Renal cortical epithelial cell (primary cell): ENCODE results near the gene KCNMA1. TPM values are rescaled to one million over a fixed set of nuclear protein-coding genes. Genes with fewer than 3 reads are reported as not detected.

Source experiments
- DNase-seq: peaks from one replicate; pipeline ENCODE4 v3.0.0-alpha.2; 2011; ENCODE audit warnings: low read depth
- total RNA-seq: library from RNA; depleted of rRNA; stranded (reverse); fragments of >200 nt; gene quantifications from 2 replicates; pipeline ENCODE4 v1.2.3, GENCODE V29; 2014

Gene KCNMA1
- total RNA-seq, 1 donor from 2014 or later: 12.9 TPM

DNA sequence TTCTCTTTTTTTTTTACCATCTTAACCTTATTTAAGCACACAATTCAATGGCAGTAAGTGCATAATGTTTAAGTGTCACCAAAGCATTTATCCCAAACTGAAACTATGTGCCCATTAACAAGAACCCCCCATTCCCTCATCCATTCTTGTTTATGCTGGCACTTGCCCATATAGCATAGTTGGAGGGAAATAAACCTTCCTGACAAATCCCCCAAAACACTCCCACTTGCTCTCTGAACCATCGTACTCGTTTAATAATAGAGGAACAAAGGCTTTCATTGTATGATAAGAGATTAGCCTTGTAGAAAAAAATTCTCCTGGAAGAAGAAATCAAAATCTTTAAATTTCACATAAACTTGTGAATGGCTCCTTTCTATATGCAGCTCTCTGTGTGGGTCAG lies 26.4 kb upstream of the KCNMA1 start:
- no peak for DNase-seq

DNA sequence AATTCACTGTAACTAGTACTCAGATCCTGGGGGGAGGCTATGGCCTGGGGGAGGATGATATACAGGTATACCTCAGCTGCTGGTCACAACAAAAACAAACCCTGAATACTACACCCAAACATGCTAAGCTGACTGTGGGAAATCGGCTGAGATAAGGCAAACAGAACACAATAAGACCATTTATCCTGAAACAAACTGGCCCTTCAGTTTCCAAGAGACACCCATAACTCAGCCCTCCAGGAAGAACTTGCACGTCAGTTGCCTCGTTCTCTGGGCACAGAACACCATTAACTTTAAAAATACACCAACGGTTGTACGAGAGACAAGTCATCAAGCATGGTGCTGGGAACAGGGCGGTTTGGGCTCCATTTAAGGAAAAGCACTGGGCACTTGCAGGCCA lies 24.1 kb upstream of the KCNMA1 start:
- no peak for DNase-seq

DNA sequence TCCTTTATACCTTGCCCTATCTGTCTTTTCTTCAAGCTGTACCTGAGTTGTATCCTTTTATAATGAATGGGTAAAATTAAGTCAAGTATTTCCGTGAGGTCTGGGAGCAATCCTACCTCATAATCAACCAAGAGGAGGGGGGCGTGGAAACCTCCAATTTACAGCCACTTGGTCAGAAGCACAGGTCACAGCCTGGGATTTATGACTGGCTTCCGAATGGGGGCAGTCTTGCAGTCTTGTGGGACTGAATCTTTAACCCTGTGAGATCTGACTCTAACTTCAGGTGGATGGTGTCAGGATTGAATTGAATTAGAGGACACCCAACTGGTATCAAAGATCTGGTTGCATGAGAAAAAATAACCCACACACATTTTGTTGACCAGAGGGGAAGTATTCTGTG lies 23.5 kb upstream of the KCNMA1 start:
- no peak for DNase-seq

DNA sequence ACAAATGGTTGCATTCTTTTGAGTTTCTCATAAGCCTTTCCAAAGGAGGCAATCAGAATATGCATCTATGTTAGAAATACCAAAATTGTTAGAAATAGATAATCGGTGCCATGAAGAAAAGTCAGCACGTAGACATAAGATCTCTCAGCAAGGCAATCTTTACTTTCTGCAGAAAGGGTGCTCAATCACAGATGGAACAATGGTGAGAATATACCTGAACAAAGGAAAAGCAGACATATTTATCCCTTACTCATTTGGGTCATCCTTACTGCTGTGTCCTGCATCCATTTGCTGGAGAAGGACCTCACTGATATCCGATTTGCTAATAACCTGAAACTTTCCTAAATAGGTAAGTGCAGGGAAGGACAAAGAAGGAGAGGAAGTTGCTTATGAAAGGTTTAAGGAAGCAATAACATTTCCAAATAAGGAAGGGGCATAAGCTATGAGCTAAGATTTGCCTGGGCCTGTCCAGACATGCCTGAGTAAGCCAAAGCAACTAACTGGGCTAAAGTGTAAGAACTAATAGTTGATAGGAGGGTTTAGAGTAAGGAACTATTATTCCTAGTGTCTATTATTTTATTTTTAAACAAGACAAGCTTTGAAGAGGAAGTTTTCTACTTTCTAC lies 21.6 kb upstream of the KCNMA1 start:
- DNase-seq: peak; percentile 17

- no peak for DNase-seq
These were observed 15.6 kb upstream of the KCNMA1 start for GRCh38 chr10:77653210-77653609.

DNA sequence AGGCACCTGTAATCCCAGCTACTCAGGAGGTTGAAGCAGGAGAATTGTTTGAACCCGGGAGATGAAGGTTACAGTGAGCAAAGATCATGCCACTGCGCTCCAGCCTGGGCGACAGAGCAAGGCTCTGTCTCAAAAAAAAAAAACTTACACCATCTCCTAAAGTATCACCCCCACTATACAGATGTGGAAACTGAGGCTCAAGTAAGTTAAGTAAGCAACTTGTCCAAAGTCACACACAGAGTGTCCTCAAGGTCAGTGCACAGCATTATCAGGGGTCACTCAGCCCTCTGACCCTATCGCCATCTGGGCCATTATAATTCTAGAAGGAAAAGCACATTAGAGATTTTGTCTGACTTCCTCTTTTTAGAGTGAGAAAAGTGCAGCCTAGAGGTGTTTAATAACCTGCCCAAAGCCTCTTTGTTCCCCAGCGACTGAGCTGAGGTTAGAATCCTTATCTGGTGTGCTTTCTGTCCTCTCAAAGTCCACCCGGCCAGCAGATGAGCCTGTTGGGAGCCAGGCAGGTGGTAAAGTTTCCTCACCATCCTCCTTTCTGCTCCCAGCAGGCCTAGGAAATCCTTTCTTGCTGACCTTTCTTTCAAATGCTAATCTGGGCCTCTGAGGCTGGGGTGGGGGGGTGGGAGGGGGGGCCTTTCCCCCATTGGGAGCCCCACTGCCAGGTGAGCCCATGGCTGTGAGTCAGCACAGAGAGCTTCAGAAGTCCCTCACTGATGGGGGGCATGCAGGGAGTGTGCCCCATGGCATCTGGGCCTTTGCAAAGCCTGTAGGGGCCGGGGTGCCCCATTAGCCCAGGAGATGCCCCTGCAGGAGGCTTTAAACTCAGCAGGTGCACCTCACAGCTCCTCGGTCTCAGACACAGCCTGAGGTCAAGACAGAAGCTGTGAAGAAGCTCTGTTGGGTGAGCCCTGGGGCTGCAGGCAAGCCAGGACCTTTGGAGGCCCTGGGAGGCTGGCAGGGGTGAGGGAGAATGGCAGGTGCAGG lies 12.0 kb upstream of the KCNMA1 start:
- no peak for DNase-seq

DNA sequence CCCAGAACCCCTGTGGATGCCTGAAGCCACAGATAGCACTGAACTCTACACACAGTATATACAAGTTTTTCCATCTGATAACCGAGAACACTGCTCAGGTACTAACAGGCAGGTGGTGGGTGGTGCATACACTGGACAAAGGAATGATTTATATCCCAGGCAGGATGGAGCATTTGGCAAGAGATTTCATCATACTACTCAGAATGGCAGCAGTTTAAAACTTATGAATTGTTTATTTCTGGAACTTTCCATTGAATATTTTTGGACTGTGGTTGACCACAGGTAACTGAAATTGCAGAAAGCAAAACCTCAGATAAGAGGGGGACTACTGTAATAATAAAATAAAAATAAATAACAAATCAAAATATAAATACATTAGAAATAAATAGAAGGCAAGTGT lies 10.9 kb upstream of the KCNMA1 start:
- no peak for DNase-seq

- DNase-seq: no peak
These were observed 10.1 kb upstream of the KCNMA1 start for GRCh38 chr10:77647543-77648293.

- no peak for DNase-seq
These were observed 7.1 kb upstream of the KCNMA1 start for GRCh38 chr10:77644557-77645243.

DNA sequence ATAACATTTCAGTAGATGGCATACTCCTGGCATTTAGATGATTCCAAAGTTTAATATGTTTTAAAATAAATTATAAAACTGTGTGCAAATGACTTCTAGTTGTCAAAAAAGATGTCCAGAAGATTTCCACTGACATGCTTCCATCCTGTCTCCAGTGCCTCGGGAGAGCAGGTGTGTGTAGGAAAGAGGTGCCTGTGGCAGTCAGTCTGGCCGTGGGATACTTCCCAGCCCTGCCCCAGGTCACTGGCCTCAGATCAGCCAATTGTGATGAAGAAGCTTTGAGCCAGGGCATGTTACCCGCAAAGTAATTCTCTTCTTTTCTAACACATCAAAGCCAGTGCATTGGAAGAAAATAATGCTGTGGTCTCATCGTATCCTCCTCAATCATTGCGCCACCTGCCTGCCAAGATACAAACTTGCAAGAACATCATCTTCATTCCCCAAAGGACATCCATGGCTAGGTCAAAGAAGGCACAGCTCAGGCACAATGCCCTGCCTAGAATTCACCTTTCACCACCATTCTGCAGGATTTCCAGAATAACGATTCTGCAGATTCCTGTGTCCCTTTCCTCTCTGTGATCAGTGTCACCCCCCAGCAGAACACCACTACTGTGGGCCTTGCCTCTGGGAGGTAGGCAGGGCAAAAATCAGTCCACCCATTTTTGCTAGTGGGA lies 6.3 kb upstream of the KCNMA1 start:
- peak; percentile 60 for DNase-seq

DNA sequence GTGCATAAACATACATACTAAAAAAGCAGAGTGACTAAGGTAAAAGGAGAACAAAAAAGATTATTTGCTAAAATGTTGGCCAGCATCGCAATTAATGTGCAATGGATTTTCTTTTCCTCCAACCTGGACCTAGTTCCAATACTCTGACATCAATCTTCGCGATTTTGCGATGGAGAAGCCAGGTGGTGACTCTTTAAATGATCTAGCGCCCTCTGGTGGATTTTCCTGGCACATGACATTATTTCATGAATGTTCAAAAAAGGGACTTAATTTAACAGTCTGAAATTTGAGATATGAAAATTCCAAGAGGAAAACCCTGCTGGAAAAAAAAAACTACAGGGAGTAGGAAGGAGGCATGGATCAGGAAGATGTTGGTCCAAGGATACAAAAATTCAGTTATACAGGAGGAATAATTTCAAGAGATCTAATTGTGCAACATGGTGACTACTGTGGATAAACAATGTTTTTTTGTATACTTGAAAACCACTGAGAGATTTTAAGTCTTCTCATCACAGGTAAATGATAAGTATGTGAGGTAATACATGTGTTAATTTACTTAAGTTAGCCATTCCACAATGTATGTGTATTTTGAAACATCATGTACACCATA lies 4.3 kb upstream of the KCNMA1 start:
- DNase-seq: peak; percentile 73

- no peak for DNase-seq
These were observed 3.7 kb upstream of the KCNMA1 start for GRCh38 chr10:77641344-77641743.

DNA sequence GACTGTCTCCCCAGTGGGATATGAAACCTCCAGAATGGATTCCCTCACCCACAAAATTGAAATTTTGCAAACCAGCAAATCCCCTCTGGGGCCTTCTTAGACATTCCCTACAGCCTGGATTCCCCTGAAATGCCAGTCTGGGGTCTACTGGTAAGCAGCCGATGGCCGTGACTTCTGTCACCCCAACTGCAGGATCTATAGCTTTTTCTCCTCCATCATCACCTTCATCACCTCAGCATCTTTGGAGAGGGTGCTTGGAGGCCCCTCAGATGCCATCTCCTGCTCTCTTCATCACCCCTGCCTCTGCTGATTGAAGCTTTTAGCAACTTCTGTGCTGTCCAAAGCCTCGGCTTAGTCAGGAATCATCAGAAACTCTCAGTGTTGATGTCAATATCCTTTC lies 2.6 kb upstream of the KCNMA1 start:
- DNase-seq: no peak

GRCh38 chr10:77639756-77640155 lies 2.1 kb upstream of the KCNMA1 start:
- no peak for DNase-seq

DNA sequence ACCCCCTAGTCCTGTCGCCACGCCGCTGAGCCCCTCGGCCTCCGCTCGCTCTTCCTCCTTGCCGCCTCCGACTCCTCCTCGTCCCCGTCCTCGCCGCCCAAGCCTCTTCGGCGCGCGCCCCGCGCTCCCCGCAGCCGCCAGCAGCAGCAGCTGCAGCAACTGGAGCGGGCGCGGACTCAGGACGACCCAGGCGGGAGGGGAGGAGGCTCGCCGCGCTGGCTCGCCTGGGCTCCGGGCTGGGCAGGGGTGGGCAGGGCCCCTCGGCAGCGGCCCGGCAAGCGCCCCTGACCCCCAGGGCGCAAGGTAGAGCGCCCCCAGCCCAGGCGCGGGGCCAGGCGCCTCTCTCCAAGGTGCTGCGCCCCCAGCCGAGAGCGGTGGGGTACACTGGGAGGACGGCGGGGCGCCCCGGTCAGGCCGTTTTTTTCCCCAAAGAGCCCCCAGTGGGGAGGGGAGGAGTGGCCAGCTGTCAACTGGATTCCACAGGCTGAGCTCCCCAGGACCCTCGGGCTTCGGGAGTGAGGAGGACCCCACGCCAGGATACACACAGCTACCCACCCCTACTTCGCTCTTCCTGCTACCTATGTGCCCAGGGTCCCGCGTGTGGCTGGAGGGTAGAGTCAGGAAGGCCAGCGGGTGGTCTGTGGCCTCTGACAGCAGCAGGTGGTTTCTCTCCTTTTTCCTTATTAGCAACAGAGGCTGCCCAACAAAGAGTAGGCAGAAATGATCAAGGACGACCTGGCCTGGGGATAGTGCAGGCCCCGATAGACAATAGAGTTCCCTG lies 903 bp upstream of the KCNMA1 start:
- DNase-seq: no peak

DNA sequence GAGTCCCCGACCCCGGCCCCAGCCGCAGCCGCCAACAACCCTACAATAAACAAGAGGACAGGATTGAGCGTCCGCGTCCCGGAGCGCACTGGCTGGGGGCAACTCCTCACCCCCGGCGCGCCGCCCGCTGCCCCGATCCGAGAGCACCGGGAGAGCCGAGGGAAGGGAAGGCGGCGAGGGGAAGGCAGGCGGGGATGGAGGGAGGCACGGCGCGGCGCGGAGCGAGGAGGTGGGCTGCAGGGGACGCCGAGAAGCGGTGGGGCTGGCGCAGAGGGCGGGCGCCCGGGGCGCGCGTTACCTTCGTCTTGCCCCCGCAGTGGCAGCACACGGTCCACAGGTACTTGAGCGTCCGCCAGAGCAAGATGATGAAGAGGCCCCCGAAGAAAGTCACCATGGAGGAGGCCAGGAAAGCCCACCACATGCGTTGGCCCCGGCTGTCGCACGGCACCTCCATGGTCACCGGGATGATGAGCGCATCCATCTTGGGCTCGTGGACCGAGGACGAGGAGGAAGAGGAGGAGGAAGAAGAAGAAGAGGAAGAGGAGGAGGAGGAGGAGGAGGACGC lies 559 bp downstream of the KCNMA1 start:
- DNase-seq: no peak

GRCh38 chr10:77636282-77636966 lies 1.2 kb downstream of the KCNMA1 start:
- no peak for DNase-seq

- DNase-seq: no peak
These were observed 2.0 kb downstream of the KCNMA1 start for GRCh38 chr10:77635402-77636227.
